CD4-positive, alpha-beta T cell (primary cell): Measurements from ENCODE around the gene NAGK. TPM values are rescaled to one million over a fixed set of nuclear protein-coding genes. Genes with fewer than 3 reads are reported as not detected.

Experiments
- ATAC-seq: fragments of 200-7000 bp; cut with Tn5 transposase; one replicate; pipeline ENCODE4 v1.10.0; 2022; ENCODE audit warnings: mild to moderate bottlenecking; ENCODE audit not compliant: poor library complexity
- CTCF ChIA-PET: fragments of 350-600 bp; sonication (Branson Sonifier 250); formaldehyde crosslinking; loops from one replicate; lab custom pipeline; 2021; ENCODE audit warnings: antibody characterized with exemption, inconsistent platforms; lab: Charles Lee
- POLR2A ChIA-PET: fragments of 350-600 bp; sonication (Branson Sonifier 250); formaldehyde crosslinking; loops from one replicate; lab custom pipeline; 2021; ENCODE audit warnings: antibody characterized with exemption, inconsistent platforms; lab: Charles Lee
- DNase-seq, 14 experiments: peaks; one replicate each; pipeline ENCODE4 v3.0.0-alpha.2; 2013 to 2020; ENCODE audit warnings: mixed read lengths in 2 of 14
- H3K27ac ChIP-seq, 2 donors: one replicate each; pipeline versions ENCODE4 v1.5.1 to v1.7.0; 2013; ENCODE audit warnings: low read length in 2 of 2, low read depth in 1 of 2, mild to moderate bottlenecking in 1 of 2
- H3K27me3 ChIP-seq, 2 experiments: 1 replicate in 1 of 2; 2 replicates in 1 of 2; pipeline versions ENCODE4 v1.6.1 to v1.7.0; 2013; ENCODE audit warnings: low read length in 2 of 2, control low read depth in 1 of 2, mild to moderate bottlenecking in 1 of 2, moderate library complexity in 1 of 2; ENCODE audit not compliant: insufficient read depth in 2 of 2, control insufficient read depth in 1 of 2
- H3K36me3 ChIP-seq: one replicate; pipeline ENCODE4 v1.6.1; 2013; ENCODE audit warnings: low read length, control low read depth; ENCODE audit not compliant: insufficient read depth
- H3K4me1 ChIP-seq: one replicate; pipeline ENCODE4 v1.6.1; 2013; ENCODE audit warnings: low read length, control low read depth; ENCODE audit not compliant: insufficient read depth
- H3K4me3 ChIP-seq: one replicate; pipeline ENCODE4 v1.5.1; 2013; ENCODE audit warnings: mild to moderate bottlenecking, low read length, moderate library complexity
- H3K9me3 ChIP-seq, 2 experiments: 1 replicate in 1 of 2; 2 replicates in 1 of 2; pipeline versions ENCODE4 v1.6.1 to v1.7.0; 2013; ENCODE audit warnings: low read length in 2 of 2, mild to moderate bottlenecking in 2 of 2, control low read depth in 1 of 2, moderate library complexity in 1 of 2; ENCODE audit not compliant: control insufficient read depth in 1 of 2, insufficient read depth in 1 of 2
- H3K27ac Mint-ChIP-seq: one replicate; pipeline ENCODE4 v1.8.0; 2020; ENCODE audit warnings: mixed read lengths
- H3K27me3 Mint-ChIP-seq: one replicate; pipeline ENCODE4 v1.8.0; 2021; ENCODE audit warnings: mixed read lengths
- H3K36me3 Mint-ChIP-seq: one replicate; pipeline ENCODE4 v1.8.0; 2021; ENCODE audit warnings: low read depth, mixed read lengths
- H3K4me1 Mint-ChIP-seq: one replicate; pipeline ENCODE4 v1.8.0; 2021; ENCODE audit warnings: low read depth, mixed read lengths
- H3K4me3 Mint-ChIP-seq: one replicate; pipeline ENCODE4 v1.8.0; 2020; ENCODE audit warnings: mild to moderate bottlenecking, mixed read lengths
- H3K9me3 Mint-ChIP-seq: one replicate; pipeline ENCODE4 v1.8.0; 2020; ENCODE audit warnings: mixed read lengths
- intact Hi-C, 2 experiments: fragments of 100-400 bp; cut with DNase I in 1 of 2; cut with micrococcal nuclease in 1 of 2; formaldehyde crosslinking; loops; one replicate each; pipeline versions ENCODE4 v1.15.1 to v1.9.0; 2023 to 2025; cut with DNase I, micrococcal nuclease
- total RNA-seq, 174 experiments: library from RNA in 2 of 174; stranded (reverse) in 2 of 174; gene quantifications; one replicate each; pipeline ENCODE4 v1.2.3 and lab custom pipeline; 2021 to 2026
- TF ChIP-seq, protein P1 (sequence below): fragments of 200-600 bp; IDR thresholded peaks from one replicate; pipeline ENCODE4 v1.8.0; 2022; ENCODE audit warnings: antibody characterized with exemption, mild to moderate bottlenecking

The NAGK gene
- total RNA-seq, 2 experiments from 2014 or later = 62.3 to 73.3 TPM

GRCh38 chr2:71108091-71108490 is 39.6 kb downstream of the NAGK start:
- POLR2A ChIA-PET = no interaction called here
- TF ChIP-seq, protein P1, sequence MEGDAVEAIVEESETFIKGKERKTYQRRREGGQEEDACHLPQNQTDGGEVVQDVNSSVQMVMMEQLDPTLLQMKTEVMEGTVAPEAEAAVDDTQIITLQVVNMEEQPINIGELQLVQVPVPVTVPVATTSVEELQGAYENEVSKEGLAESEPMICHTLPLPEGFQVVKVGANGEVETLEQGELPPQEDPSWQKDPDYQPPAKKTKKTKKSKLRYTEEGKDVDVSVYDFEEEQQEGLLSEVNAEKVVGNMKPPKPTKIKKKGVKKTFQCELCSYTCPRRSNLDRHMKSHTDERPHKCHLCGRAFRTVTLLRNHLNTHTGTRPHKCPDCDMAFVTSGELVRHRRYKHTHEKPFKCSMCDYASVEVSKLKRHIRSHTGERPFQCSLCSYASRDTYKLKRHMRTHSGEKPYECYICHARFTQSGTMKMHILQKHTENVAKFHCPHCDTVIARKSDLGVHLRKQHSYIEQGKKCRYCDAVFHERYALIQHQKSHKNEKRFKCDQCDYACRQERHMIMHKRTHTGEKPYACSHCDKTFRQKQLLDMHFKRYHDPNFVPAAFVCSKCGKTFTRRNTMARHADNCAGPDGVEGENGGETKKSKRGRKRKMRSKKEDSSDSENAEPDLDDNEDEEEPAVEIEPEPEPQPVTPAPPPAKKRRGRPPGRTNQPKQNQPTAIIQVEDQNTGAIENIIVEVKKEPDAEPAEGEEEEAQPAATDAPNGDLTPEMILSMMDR = no peak
- Mint-ChIP-seq H3K4me3 (no peak overlapping the region), H3K36me3 (peaks cover 33% of the 10 kb centered on the region), H3K27me3 (no peaks in the 10 kb centered on the region), H3K4me1 (no peaks in the 10 kb centered on the region), H3K9me3 (no peaks in the 10 kb centered on the region), H3K27ac (no peak overlapping the region)
- no peak overlapping the region for H3K4me3 ChIP-seq
- H3K36me3 ChIP-seq = peaks cover 14% of the 10 kb centered on the region
- H3K27me3 ChIP-seq = no peaks in the 10 kb centered on the region
- ATAC-seq (no peak), DNase-seq (no peak)
- H3K4me1 ChIP-seq = no peaks in the 10 kb centered on the region
- intact Hi-C loops = no loop called here
- H3K9me3 ChIP-seq = peaks cover 0 to 3% of the 10 kb centered on the region in 2 experiments
- no peak overlapping the region for H3K27ac ChIP-seq
- CTCF ChIA-PET = no interaction called here

GRCh38 chr2:71113843-71114242 is 45.4 kb downstream of the NAGK start:
- no peaks in the 10 kb centered on the region for H3K27me3 ChIP-seq
- CTCF ChIA-PET = interaction anchor here (1.0 kb wide), 1 partner anchor 14 kb away, joined by 3 read pairs; no protein-coding TSS in a partner anchor
- no peaks in the 10 kb centered on the region for H3K4me1 Mint-ChIP-seq

GRCh38 chr2:71117063-71117462 is 48.6 kb downstream of the NAGK start:
- Histone ChIP-seq H3K27me3 (no peaks in the 10 kb centered on the region), H3K9me3 (no peaks in the 10 kb centered on the region), H3K4me1 (no peaks in the 10 kb centered on the region), H3K36me3 (peaks cover 24% of the 10 kb centered on the region), H3K4me3 (no peak overlapping the region), H3K27ac (no peak overlapping the region)
- Mint-ChIP-seq H3K9me3 (no peaks in the 10 kb centered on the region), H3K4me1 (no peaks in the 10 kb centered on the region), H3K27me3 (no peaks in the 10 kb centered on the region), H3K27ac (no peak overlapping the region), H3K36me3 (peaks cover 37% of the 10 kb centered on the region), H3K4me3 (no peak overlapping the region)
- ChIA-PET POLR2A (no interaction called here), CTCF (no interaction called here)
- ATAC-seq = no peak
- TF ChIP-seq, protein P1 = no peak
- no peak for DNase-seq
- intact Hi-C loops = no loop called here

More at GRCh38 chr2:71113843-71114242, 45.4 kb downstream of the NAGK start:
- H3K27me3 Mint-ChIP-seq = no peaks in the 10 kb centered on the region
- H3K9me3 ChIP-seq = no peaks in the 10 kb centered on the region
- H3K4me1 ChIP-seq = no peaks in the 10 kb centered on the region
- no peak overlapping the region for H3K4me3 Mint-ChIP-seq
- TF ChIP-seq, protein P1 = no peak
- H3K27ac ChIP-seq = no peak overlapping the region
- intact Hi-C loops = no loop called here
- peaks cover 25% of the 10 kb centered on the region for H3K36me3 ChIP-seq
- POLR2A ChIA-PET = no interaction called here
- H3K4me3 ChIP-seq = no peak overlapping the region
- no peaks in the 10 kb centered on the region for H3K9me3 Mint-ChIP-seq
- no peak for DNase-seq
- no peak overlapping the region for H3K27ac Mint-ChIP-seq
- ATAC-seq = no peak
- peaks cover 49% of the 10 kb centered on the region for H3K36me3 Mint-ChIP-seq
